GM12873 (cell line): Measurements from ENCODE around the gene TMEM86A.

Experiments
- CTCF ChIP-seq: IDR thresholded peaks from 2 replicates; pipeline ENCODE4 v1.5.1; 2012; ENCODE audit warnings: low read depth, mild to moderate bottlenecking, moderate library complexity, low read length, control low read depth; ENCODE audit not compliant: insufficient read depth; ENCODE audit errors: missing control alignments

TMEM86A gene

GRCh38 chr11:18713646-18714442 is 15.3 kb downstream of the TMEM86A start:
- no peak for TF ChIP-seq CTCF

- no peak for TF ChIP-seq CTCF
Measured at GRCh38 chr11:18714443-18714780, 15.8 kb downstream of the TMEM86A start.

- no peak for TF ChIP-seq CTCF
Measured at GRCh38 chr11:18715476-18715875, 16.9 kb downstream of the TMEM86A start.

- TF ChIP-seq CTCF = no peak
Measured at GRCh38 chr11:18720091-18720807, 21.7 kb downstream of the TMEM86A start.

GRCh38 chr11:18720808-18721560 is 22.4 kb downstream of the TMEM86A start:
- no peak for TF ChIP-seq CTCF

GRCh38 chr11:18721561-18722292 is 23.1 kb downstream of the TMEM86A start:
- peak; percentile 96 for TF ChIP-seq CTCF
